Measurements from ENCODE around the gene IREB2.
"Not testable (repeated sequence)": the region's sequence is repeated elsewhere in the genome, so short reads cannot be mapped to it uniquely, and the experiment has no call there.

IREB2 gene

DNA sequence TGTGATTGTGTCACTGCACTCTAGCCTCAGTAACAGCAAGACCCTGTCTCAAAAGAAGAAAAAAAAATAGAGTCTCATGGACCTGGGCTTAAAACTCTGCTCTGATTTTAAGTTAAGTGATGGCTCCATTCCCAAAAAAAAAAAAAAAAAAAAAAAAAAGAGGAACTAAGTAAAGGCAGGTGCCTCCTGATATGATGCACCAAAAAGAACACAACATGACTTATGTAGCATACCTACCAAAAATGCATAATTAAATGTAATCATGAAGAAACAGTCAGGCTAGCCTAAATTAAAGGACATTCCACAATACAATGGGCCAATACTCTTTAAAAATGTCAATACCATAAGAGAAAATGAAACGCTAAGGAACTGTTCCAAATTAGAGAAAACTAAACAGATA lies 5.4 kb upstream of the IREB2 start:
- no peaks in the 10 kb centered on the region for H3K9me3 ChIP-seq (replicated peaks in 1 of 2; ENCODE audit: control insufficient read depth in 2 of 2, insufficient read depth in 1 of 2, low read depth in 1 of 2, low read length in 2 of 2)
- no peak overlapping the region for H3K18ac ChIP-seq (ENCODE audit: low read length)
- no peak overlapping the region for H2BK5ac ChIP-seq (ENCODE audit: low read length)
- no peak overlapping the region for H4K8ac ChIP-seq (ENCODE audit: low read depth, low read length)
- H2AK5ac ChIP-seq (ENCODE audit: low read depth, low read length), result no peak overlapping the region
- H3K9ac ChIP-seq (ENCODE audit: low read depth, low read length, poor library complexity), result no peak overlapping the region
- no peak overlapping the region for H4K91ac ChIP-seq (ENCODE audit: low read depth, low read length, poor library complexity)
- no peak overlapping the region for H3K4ac ChIP-seq (ENCODE audit: low read length)
- H2BK12ac ChIP-seq (ENCODE audit: low read length), result no peak overlapping the region
- no peak overlapping the region for H2BK120ac ChIP-seq (ENCODE audit: low read depth, low read length)
- H3K27ac ChIP-seq (replicated peaks; ENCODE audit: low read length), result no peak overlapping the region
- WGBS, 2 donors (ENCODE audit: extremely low coverage in 2 of 2, insufficient read length in 2 of 2, insufficient replicate concordance in 1 of 2), result no CpG with 5 or more reads among the region's 1 CpG
- no peak overlapping the region for H3K23ac ChIP-seq (ENCODE audit: low read depth, low read length, poor library complexity)
- no peak overlapping the region for H2AFZ ChIP-seq (ENCODE audit: low read length)
- DNase-seq (ENCODE audit: low spot score), result no peak
- no peak overlapping the region for H3K4me3 ChIP-seq (ENCODE audit: low read length in 2 of 2)
- H3K36me3 ChIP-seq (replicated peaks in 1 of 2; ENCODE audit: control insufficient read depth in 2 of 2, insufficient read depth in 2 of 2, low read length in 2 of 2), result no peaks in the 10 kb centered on the region
- H3K27me3 ChIP-seq (ENCODE audit: control insufficient read depth in 3 of 3, insufficient read depth in 3 of 3, low read depth in 1 of 3, low read length in 3 of 3), result peaks cover 0 to 18% (median 0%) of the 10 kb centered on the region in 3 experiments
- H3K4me2 ChIP-seq (ENCODE audit: insufficient read depth, low read length, poor library complexity, severe bottlenecking), result no peak overlapping the region
- H2BK15ac ChIP-seq (ENCODE audit: low read length), result no peak overlapping the region
- H3K4me1 ChIP-seq (ENCODE audit: control insufficient read depth in 2 of 2, insufficient read depth in 1 of 2, low read depth in 1 of 2, low read length in 2 of 2), result peaks cover 0 to 4% of the 10 kb centered on the region in 2 donors
- H3K79me1 ChIP-seq (ENCODE audit: low read depth, low read length), result no peaks in the 10 kb centered on the region
- H3K14ac ChIP-seq (ENCODE audit: low read length), result no peak overlapping the region

DNA sequence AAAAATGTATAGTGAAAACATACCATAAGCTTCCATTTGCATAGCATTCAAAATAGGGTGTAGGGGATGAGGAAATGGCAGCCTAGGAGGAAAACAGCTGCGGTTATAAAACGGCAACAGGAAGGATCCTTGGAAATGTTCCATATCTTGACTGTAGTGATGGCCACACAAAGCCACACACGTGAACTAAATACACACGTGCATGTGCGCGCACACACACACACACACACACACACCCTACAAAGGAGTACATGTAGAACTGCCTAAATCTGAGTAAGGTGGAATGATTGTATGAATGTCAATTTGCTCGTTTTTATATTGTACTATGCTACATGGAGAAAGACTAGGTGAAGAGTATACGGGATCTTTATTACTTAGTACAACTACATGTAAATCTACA lies 3.9 kb upstream of the IREB2 start:
- no peak overlapping the region for H3K27ac ChIP-seq (replicated peaks; ENCODE audit: low read length)
- no peak overlapping the region for H3K9ac ChIP-seq (ENCODE audit: low read depth, low read length, poor library complexity)
- H4K8ac ChIP-seq (ENCODE audit: low read depth, low read length), result no peak overlapping the region
- peaks cover 0 to 16% (median 0%) of the 10 kb centered on the region in 3 experiments for H3K27me3 ChIP-seq (ENCODE audit: control insufficient read depth in 3 of 3, insufficient read depth in 3 of 3, low read depth in 1 of 3, low read length in 3 of 3)
- no peak overlapping the region for H3K4me2 ChIP-seq (ENCODE audit: insufficient read depth, low read length, poor library complexity, severe bottlenecking)
- H2BK5ac ChIP-seq (ENCODE audit: low read length), result no peak overlapping the region
- no peak overlapping the region for H2BK12ac ChIP-seq (ENCODE audit: low read length)
- H4K91ac ChIP-seq (ENCODE audit: low read depth, low read length, poor library complexity), result no peak overlapping the region
- no CpG with 5 or more reads among the region's 8 CpGs for WGBS, 2 donors (ENCODE audit: extremely low coverage in 2 of 2, insufficient read length in 2 of 2, insufficient replicate concordance in 1 of 2)
- peaks cover 0 to 4% of the 10 kb centered on the region in 2 donors for H3K4me1 ChIP-seq (ENCODE audit: control insufficient read depth in 2 of 2, insufficient read depth in 1 of 2, low read depth in 1 of 2, low read length in 2 of 2)
- H3K23ac ChIP-seq (ENCODE audit: low read depth, low read length, poor library complexity), result no peak overlapping the region
- no peak overlapping the region for H3K4ac ChIP-seq (ENCODE audit: low read length)
- H3K18ac ChIP-seq (ENCODE audit: low read length), result no peak overlapping the region
- H3K9me3 ChIP-seq (replicated peaks in 1 of 2; ENCODE audit: control insufficient read depth in 2 of 2, insufficient read depth in 1 of 2, low read depth in 1 of 2, low read length in 2 of 2), result no peaks in the 10 kb centered on the region
- no peak overlapping the region for H2AK5ac ChIP-seq (ENCODE audit: low read depth, low read length)
- no peaks in the 10 kb centered on the region for H3K36me3 ChIP-seq (replicated peaks in 1 of 2; ENCODE audit: control insufficient read depth in 2 of 2, insufficient read depth in 2 of 2, low read length in 2 of 2)
- no peak overlapping the region for H2AFZ ChIP-seq (ENCODE audit: low read length)
- no peak overlapping the region for H3K4me3 ChIP-seq (ENCODE audit: low read length in 2 of 2)
- no peak overlapping the region for H2BK15ac ChIP-seq (ENCODE audit: low read length)
- no peak for DNase-seq (ENCODE audit: low spot score)
- H3K79me1 ChIP-seq (ENCODE audit: low read depth, low read length), result peaks cover 5% of the 10 kb centered on the region
- H2BK120ac ChIP-seq (ENCODE audit: low read depth, low read length), result no peak overlapping the region
- H3K14ac ChIP-seq (ENCODE audit: low read length), result no peak overlapping the region

DNA sequence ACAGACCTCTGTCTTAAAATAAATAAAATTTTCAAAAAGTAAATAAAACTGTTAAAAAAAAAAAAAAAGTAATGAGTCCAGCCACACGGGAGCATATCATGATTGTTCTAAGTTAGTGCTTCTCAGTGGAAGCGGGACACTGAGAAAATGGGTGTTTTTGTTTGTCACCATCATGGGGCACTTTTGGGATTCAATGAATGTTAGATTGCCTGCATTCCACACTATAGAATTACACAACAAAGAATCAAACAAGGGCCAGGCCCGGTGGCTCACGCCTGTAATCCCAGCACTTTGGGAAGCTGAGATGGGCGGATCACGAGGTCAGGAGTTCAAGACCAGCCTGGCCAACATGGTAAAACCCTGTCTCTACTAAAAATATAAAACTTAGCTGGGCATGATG lies 3.3 kb upstream of the IREB2 start:
- H2BK12ac ChIP-seq (ENCODE audit: low read length); H2AK5ac ChIP-seq (ENCODE audit: low read depth, low read length); H2BK120ac ChIP-seq (ENCODE audit: low read depth, low read length); H2AFZ ChIP-seq (ENCODE audit: low read length); H2BK5ac ChIP-seq (ENCODE audit: low read length); H2BK15ac ChIP-seq (ENCODE audit: low read length); H3K23ac ChIP-seq (ENCODE audit: low read depth, low read length, poor library complexity); H3K9me3 ChIP-seq (replicated peaks in 1 of 2; ENCODE audit: control insufficient read depth in 2 of 2, insufficient read depth in 1 of 2, low read depth in 1 of 2, low read length in 2 of 2); H4K91ac ChIP-seq (ENCODE audit: low read depth, low read length, poor library complexity); H3K4me3 ChIP-seq (ENCODE audit: low read length in 2 of 2); H4K8ac ChIP-seq (ENCODE audit: low read depth, low read length); H3K4ac ChIP-seq (ENCODE audit: low read length); H3K36me3 ChIP-seq (replicated peaks in 1 of 2; ENCODE audit: control insufficient read depth in 2 of 2, insufficient read depth in 2 of 2, low read length in 2 of 2); DNase-seq (ENCODE audit: low spot score); H3K4me2 ChIP-seq (ENCODE audit: insufficient read depth, low read length, poor library complexity, severe bottlenecking); H3K18ac ChIP-seq (ENCODE audit: low read length); H3K27ac ChIP-seq (replicated peaks; ENCODE audit: low read length); H3K79me1 ChIP-seq (ENCODE audit: low read depth, low read length); H3K9ac ChIP-seq (ENCODE audit: low read depth, low read length, poor library complexity); H3K14ac ChIP-seq (ENCODE audit: low read length): not testable (repeated sequence)
- Histone ChIP-seq H3K27me3 (ENCODE audit: control insufficient read depth in 3 of 3, insufficient read depth in 3 of 3, low read depth in 1 of 3, low read length in 3 of 3) (peaks cover 0 to 16% (median 0%) of the 10 kb centered on the region in 3 experiments), H3K4me1 (ENCODE audit: control insufficient read depth in 2 of 2, insufficient read depth in 1 of 2, low read depth in 1 of 2, low read length in 2 of 2) (peaks cover 0 to 10% of the 10 kb centered on the region in 2 donors)
- no CpG with 5 or more reads among the region's 6 CpGs for WGBS, 2 donors (ENCODE audit: extremely low coverage in 2 of 2, insufficient read length in 2 of 2, insufficient replicate concordance in 1 of 2)

DNA sequence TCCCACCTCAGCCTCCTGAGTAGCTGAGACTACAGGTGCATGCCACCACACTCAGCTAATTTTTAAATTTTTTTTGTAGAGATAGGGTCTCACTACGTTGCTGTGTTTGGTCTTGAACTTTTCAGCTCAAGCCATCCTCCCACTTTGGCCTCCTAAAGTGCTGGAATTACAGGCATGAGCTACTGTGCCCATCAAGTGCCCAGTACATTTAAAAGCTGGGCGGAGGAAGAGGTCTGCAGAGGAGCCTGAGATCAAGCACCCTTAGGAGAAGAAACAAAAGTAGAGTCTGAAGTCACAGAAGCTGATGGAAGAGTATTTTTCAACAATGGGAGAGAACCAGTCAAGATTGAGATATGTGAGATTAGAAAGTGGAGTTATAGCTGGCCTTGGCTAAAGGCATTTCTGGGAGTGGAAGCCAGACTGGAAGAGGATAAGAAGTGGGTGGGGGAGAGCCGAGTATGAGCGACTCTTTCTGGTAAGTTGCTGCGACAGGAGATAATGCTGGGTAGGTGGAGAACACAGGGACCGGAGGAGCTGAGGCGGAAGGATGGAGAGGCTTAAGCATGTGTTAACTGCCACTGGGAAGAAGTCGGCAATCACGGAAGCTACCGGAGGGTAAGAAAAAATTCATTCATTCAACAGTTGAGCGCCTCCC lies 782 bp upstream of the IREB2 start:
- Histone ChIP-seq H3K9me3 (replicated peaks in 1 of 2; ENCODE audit: control insufficient read depth in 2 of 2, insufficient read depth in 1 of 2, low read depth in 1 of 2, low read length in 2 of 2) (no peaks in the 10 kb centered on the region), H3K27me3 (ENCODE audit: control insufficient read depth in 3 of 3, insufficient read depth in 3 of 3, low read depth in 1 of 3, low read length in 3 of 3) (no peaks in the 10 kb centered on the region), H3K4me2 (ENCODE audit: insufficient read depth, low read length, poor library complexity, severe bottlenecking) (peak overlapping the region; percentile 94), H3K18ac (ENCODE audit: low read length) (peak overlapping the region; percentile 91), H3K36me3 (replicated peaks in 1 of 2; ENCODE audit: control insufficient read depth in 2 of 2, insufficient read depth in 2 of 2, low read length in 2 of 2) (peaks cover 2 to 31% of the 10 kb centered on the region in 2 donors), H4K91ac (ENCODE audit: low read depth, low read length, poor library complexity) (peak overlapping the region; percentile 46), H4K8ac (ENCODE audit: low read depth, low read length) (no peak overlapping the region), H3K9ac (ENCODE audit: low read depth, low read length, poor library complexity) (peak overlapping the region; percentile 92), H3K4ac (ENCODE audit: low read length) (no peak overlapping the region), H3K79me1 (ENCODE audit: low read depth, low read length) (peaks cover 5% of the 10 kb centered on the region), H2AFZ (ENCODE audit: low read length) (peak overlapping the region; percentile 85), H3K4me3 (ENCODE audit: low read length in 2 of 2) (peak overlapping the region; percentile 94), H2AK5ac (ENCODE audit: low read depth, low read length) (peak overlapping the region; percentile 60), H2BK5ac (ENCODE audit: low read length) (peak overlapping the region; percentile 62), H3K14ac (ENCODE audit: low read length) (no peak overlapping the region), H3K4me1 (ENCODE audit: control insufficient read depth in 2 of 2, insufficient read depth in 1 of 2, low read depth in 1 of 2, low read length in 2 of 2) (peaks cover 0 to 13% of the 10 kb centered on the region in 2 donors), H2BK120ac (ENCODE audit: low read depth, low read length) (no peak overlapping the region), H2BK15ac (ENCODE audit: low read length) (no peak overlapping the region), H3K27ac (replicated peaks; ENCODE audit: low read length) (peak overlapping the region; percentile 74), H2BK12ac (ENCODE audit: low read length) (no peak overlapping the region), H3K23ac (ENCODE audit: low read depth, low read length, poor library complexity) (peak overlapping the region; percentile 87)
- no CpG with 5 or more reads among the region's 11 CpGs for WGBS, 2 donors (ENCODE audit: extremely low coverage in 2 of 2, insufficient read length in 2 of 2, insufficient replicate concordance in 1 of 2)
- no peak for DNase-seq (ENCODE audit: low spot score)

All from neuronal stem cell (in vitro differentiated cells).